A549 (cell line): ENCODE results near the gene PFN3.
"Not testable (repeated sequence)": the region's sequence is repeated elsewhere in the genome, so short reads cannot be mapped to it uniquely, and the experiment has no call there.

Experiments
- EP300 ChIP-seq, 2 experiments: fragments of >200 bp; sonication (Bioruptor Twin); formaldehyde crosslinking; IDR thresholded peaks; 2 replicates in 1 of 2; 3 replicates in 1 of 2; pipeline ENCODE4 v1.6.1; 2016 to 2017
- ESRRA ChIP-seq: fragments of 150-350 bp; IDR thresholded peaks from 2 replicates; pipeline ENCODE4 v1.6.1; 2014; ENCODE audit warnings: mild to moderate bottlenecking, low read length, borderline replicate concordance
- JUN ChIP-seq, 2 experiments: fragments of >200 bp; sonication (Bioruptor Twin); formaldehyde crosslinking; IDR thresholded peaks; 2 replicates in 1 of 2; 3 replicates in 1 of 2; pipeline ENCODE4 v1.6.1; 2016 to 2017
- MAZ ChIP-seq: fragments of 150-350 bp; IDR thresholded peaks from 2 replicates; pipeline ENCODE4 v1.6.1; 2014; ENCODE audit warnings: antibody characterized with exemption, low read depth, low read length, borderline replicate concordance
- RAD21 ChIP-seq, 2 experiments: fragments of >200 bp in 1 of 2; sonication (Bioruptor Twin) in 1 of 2; formaldehyde crosslinking in 1 of 2; IDR thresholded peaks in 1 of 2; conservative IDR thresholded peaks in 1 of 2; 2 replicates in 1 of 2; 3 replicates in 1 of 2; pipeline ENCODE4 v1.6.1; 2012 to 2018; ENCODE audit warnings: inconsistent platforms in 1 of 2
- RNF2 ChIP-seq: fragments of 200-600 bp; sonication (generic); IDR thresholded peaks from 2 replicates; pipeline ENCODE4 v1.6.1; 2016; ENCODE audit warnings: low read depth, mild to moderate bottlenecking, antibody characterized with exemption, moderate library complexity, borderline replicate concordance
- TF ChIP-seq, protein P1 (sequence below): fragments of 200-600 bp; sonication (generic); IDR thresholded peaks from 2 replicates; pipeline ENCODE4 v1.6.1; 2016; ENCODE audit warnings: antibody characterized with exemption, mild to moderate bottlenecking, moderate library complexity
- TF ChIP-seq, protein P2 (sequence below): IDR thresholded peaks from 2 replicates; pipeline ENCODE4 v1.6.1; 2012
- TF ChIP-seq, protein P3 (sequence below): fragments of >200 bp; sonication (Bioruptor Twin); formaldehyde crosslinking; IDR thresholded peaks from 3 replicates; pipeline ENCODE4 v1.5.1; 2016

DNA sequence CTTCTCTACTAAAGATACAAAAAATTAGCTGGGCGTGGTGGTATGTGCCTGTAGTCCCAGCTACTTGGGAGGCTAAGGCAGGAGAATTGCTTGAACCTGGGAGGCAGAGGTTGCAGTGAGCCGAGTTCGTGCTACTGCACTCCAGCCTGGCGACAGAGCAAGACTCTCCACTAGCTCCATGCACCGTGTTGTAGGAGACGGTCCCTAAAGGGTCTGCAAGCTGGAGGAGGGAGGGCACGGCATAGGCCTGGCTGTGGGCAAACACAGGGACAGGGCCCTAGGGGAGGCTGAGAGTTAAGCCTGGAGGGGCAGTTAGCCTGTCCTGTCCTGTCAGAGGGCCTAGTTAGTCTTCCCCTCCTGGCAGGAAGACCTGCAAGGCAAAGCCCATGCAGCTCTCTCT is 39.7 kb downstream of the PFN3 start:
- TF ChIP-seq, protein P1, sequence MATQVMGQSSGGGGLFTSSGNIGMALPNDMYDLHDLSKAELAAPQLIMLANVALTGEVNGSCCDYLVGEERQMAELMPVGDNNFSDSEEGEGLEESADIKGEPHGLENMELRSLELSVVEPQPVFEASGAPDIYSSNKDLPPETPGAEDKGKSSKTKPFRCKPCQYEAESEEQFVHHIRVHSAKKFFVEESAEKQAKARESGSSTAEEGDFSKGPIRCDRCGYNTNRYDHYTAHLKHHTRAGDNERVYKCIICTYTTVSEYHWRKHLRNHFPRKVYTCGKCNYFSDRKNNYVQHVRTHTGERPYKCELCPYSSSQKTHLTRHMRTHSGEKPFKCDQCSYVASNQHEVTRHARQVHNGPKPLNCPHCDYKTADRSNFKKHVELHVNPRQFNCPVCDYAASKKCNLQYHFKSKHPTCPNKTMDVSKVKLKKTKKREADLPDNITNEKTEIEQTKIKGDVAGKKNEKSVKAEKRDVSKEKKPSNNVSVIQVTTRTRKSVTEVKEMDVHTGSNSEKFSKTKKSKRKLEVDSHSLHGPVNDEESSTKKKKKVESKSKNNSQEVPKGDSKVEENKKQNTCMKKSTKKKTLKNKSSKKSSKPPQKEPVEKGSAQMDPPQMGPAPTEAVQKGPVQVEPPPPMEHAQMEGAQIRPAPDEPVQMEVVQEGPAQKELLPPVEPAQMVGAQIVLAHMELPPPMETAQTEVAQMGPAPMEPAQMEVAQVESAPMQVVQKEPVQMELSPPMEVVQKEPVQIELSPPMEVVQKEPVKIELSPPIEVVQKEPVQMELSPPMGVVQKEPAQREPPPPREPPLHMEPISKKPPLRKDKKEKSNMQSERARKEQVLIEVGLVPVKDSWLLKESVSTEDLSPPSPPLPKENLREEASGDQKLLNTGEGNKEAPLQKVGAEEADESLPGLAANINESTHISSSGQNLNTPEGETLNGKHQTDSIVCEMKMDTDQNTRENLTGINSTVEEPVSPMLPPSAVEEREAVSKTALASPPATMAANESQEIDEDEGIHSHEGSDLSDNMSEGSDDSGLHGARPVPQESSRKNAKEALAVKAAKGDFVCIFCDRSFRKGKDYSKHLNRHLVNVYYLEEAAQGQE, result not testable (repeated sequence)
- TF ChIP-seq, protein P2, sequence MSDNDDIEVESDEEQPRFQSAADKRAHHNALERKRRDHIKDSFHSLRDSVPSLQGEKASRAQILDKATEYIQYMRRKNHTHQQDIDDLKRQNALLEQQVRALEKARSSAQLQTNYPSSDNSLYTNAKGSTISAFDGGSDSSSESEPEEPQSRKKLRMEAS, result not testable (repeated sequence)
- TF ChIP-seq, protein P3, sequence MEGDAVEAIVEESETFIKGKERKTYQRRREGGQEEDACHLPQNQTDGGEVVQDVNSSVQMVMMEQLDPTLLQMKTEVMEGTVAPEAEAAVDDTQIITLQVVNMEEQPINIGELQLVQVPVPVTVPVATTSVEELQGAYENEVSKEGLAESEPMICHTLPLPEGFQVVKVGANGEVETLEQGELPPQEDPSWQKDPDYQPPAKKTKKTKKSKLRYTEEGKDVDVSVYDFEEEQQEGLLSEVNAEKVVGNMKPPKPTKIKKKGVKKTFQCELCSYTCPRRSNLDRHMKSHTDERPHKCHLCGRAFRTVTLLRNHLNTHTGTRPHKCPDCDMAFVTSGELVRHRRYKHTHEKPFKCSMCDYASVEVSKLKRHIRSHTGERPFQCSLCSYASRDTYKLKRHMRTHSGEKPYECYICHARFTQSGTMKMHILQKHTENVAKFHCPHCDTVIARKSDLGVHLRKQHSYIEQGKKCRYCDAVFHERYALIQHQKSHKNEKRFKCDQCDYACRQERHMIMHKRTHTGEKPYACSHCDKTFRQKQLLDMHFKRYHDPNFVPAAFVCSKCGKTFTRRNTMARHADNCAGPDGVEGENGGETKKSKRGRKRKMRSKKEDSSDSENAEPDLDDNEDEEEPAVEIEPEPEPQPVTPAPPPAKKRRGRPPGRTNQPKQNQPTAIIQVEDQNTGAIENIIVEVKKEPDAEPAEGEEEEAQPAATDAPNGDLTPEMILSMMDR, result not testable (repeated sequence)
- not testable (repeated sequence) for TF ChIP-seq RAD21 (conservative IDR thresholded peaks at IDR 0.05 in 1 of 2, IDR thresholded peaks at IDR 0.05 in 1 of 2); EP300 (IDR thresholded peaks at IDR 0.05); ESRRA; JUN (IDR thresholded peaks at IDR 0.05); RNF2; MAZ
